Aorta (tissue), 5 donors: ENCODE measurements around the gene KIR2DL1. TPM values are rescaled to one million over a fixed set of nuclear protein-coding genes. Genes with fewer than 3 reads are reported as not detected.
"Not testable (repeated sequence)": the region's sequence is repeated elsewhere in the genome, so short reads cannot be mapped to it uniquely, and the experiment has no call there.

Experiments
- ATAC-seq: fragments of 200-7000 bp; cut with Tn5 transposase; one replicate; pipeline ENCODE4 v1.9.1; 2022; ENCODE audit warnings: moderate library complexity; ENCODE audit not compliant: low FRiP score
- DNase-seq, 2 donors: peaks; one replicate each; pipeline ENCODE4 v3.0.0-alpha.2; 2020
- H3K27ac ChIP-seq, 2 donors: one replicate each; pipeline ENCODE4 v1.5.1; 2013; ENCODE audit warnings: low read length in 2 of 2, mild to moderate bottlenecking in 2 of 2, moderate library complexity in 2 of 2, control low read depth in 1 of 2, inconsistent platforms in 1 of 2, low read depth in 1 of 2
- H3K27me3 ChIP-seq, 2 donors: one replicate each; pipeline ENCODE4 v1.6.1; 2013; ENCODE audit warnings: control low read depth in 1 of 2, low read length in 1 of 2, mild to moderate bottlenecking in 1 of 2, moderate library complexity in 1 of 2; ENCODE audit not compliant: insufficient read depth in 2 of 2, control insufficient read depth in 1 of 2
- H3K36me3 ChIP-seq, 2 donors: one replicate each; pipeline ENCODE4 v1.6.1; 2013; ENCODE audit warnings: control low read depth in 1 of 2, low read length in 1 of 2, mild to moderate bottlenecking in 1 of 2; ENCODE audit not compliant: insufficient read depth in 2 of 2, control insufficient read depth in 1 of 2
- H3K4me1 ChIP-seq, 2 donors: one replicate each; pipeline ENCODE4 v1.6.1; 2013; ENCODE audit warnings: low read length in 2 of 2, control low read depth in 1 of 2, mild to moderate bottlenecking in 1 of 2, moderate library complexity in 1 of 2; ENCODE audit not compliant: insufficient read depth in 2 of 2, control insufficient read depth in 1 of 2
- H3K4me3 ChIP-seq, 2 donors: one replicate each; pipeline ENCODE4 v1.5.1; 2013; ENCODE audit warnings: low read length in 2 of 2, control low read depth in 1 of 2, mild to moderate bottlenecking in 1 of 2
- H3K9me3 ChIP-seq: one replicate; pipeline ENCODE4 v1.6.1; 2013; ENCODE audit warnings: mild to moderate bottlenecking, low read length; ENCODE audit not compliant: control insufficient read depth
- WGBS, 2 donors: extraction: QIAGEN DNeasy Blood & Tissue Kit; methylation state at CpG; one replicate each; pipeline ENCODE4 v1.1.7; 2013; 5-methylcytosine and 5-hydroxymethylcytosine counted together
- intact Hi-C, 2 donors: fragments of 100-400 bp; cut with DNase I; formaldehyde crosslinking; loops; one replicate each; pipeline versions ENCODE4 v1.14.2 to v1.15.0; 2022
- polyA plus RNA-seq, 2 donors: library from polyadenylated mRNA; stranded (reverse); fragments of 200-250 nt; gene quantifications; one replicate each; pipeline ENCODE4 v1.2.3, GENCODE V29; 2013
- total RNA-seq, 2 donors: library from RNA; stranded (reverse); fragmentation: NEBNext Ultra II Directional; extraction: Animal tissue kit (Norgen Biotek cat#: 25700); gene quantifications; one replicate each; pipeline ENCODE4 v1.2.1, GENCODE V29; 2021
- donor health status: healthy with polysubstance abuse.
- donor health status: Bipolar disorder and iron deficiency.
- donor health status: DM: no; HTN: no; CAD: no.
- donor health status: DM: no; HTN: no; CAD: no.
- donor health status: DM: yes; HTN: yes; CAD: no.

The KIR2DL1 gene
- total and polyA plus RNA-seq, 4 donors: not detected

- ATAC-seq, H3K27ac ChIP-seq, H3K4me3 ChIP-seq, H3K27me3 ChIP-seq, H3K9me3 ChIP-seq, DNase-seq, H3K36me3 ChIP-seq, intact Hi-C loops, H3K4me1 ChIP-seq: not testable (repeated sequence)
- WGBS, 2 donors: 58 to 86% methylated on average over 7 of the region's 7 CpGs
These were observed 9.3 kb downstream of the KIR2DL1 start for GRCh38 chr19:54778896-54779295.

- 65 to 67% methylated on average over 4 of the region's 4 CpGs for WGBS, 2 donors
- H3K27ac ChIP-seq, H3K4me3 ChIP-seq, DNase-seq, H3K27me3 ChIP-seq, H3K36me3 ChIP-seq, H3K4me1 ChIP-seq, ATAC-seq, H3K9me3 ChIP-seq, intact Hi-C loops: not testable (repeated sequence)
These were observed 13.3 kb downstream of the KIR2DL1 start for GRCh38 chr19:54782916-54783315.

DNA sequence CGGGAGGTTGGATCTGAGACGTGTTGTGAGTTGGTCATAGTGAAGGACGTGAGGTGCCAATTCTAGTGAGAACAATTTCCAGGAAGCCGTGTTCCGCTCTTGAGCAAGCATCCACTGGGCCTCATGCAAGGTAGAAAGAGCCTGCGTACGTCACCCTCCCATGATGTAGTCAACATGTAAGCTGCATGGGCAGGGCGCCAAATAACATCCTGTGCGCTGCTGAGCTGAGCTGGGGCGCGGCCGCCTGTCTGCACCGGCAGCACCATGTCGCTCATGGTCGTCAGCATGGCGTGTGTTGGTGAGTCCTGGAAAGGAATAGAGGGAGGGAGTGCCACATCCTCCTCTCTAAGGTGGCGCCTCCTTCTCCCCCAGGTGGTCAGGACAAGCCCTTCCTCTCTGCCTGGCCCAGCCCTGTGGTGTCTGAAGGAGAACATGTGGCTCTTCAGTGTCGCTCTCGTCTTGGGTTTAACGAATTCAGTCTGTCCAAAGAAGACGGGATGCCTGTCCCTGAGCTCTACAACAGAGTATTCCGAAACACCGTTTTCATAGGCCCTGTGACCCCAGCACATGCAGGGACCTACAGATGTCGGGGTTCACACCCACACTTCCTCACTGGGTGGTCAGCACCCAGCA lies 16.6 kb downstream of the KIR2DL1 start:
- ATAC-seq, H3K4me1 ChIP-seq, H3K27me3 ChIP-seq, H3K4me3 ChIP-seq, intact Hi-C loops, DNase-seq, H3K36me3 ChIP-seq, H3K9me3 ChIP-seq, H3K27ac ChIP-seq: not testable (repeated sequence)
- WGBS, 2 donors: 83 to 84% methylated on average over 23 to 24 of the region's 24 CpGs

DNA sequence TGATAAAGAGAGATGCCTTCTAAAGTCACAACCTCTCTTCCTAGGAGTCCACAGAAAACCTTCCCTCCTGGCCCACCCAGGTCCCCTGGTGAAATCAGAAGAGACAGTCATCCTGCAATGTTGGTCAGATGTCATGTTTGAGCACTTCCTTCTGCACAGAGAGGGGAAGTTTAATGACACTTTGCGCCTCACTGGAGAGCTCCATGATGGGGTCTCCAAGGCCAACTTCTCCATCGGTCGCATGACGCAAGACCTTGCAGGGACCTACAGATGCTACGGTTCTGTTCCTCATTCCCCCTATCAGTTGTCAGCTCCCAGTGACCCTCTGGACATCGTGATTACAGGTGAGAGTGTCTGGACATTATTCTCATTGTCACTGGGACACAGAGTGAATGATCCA lies 18.6 kb downstream of the KIR2DL1 start:
- H3K27me3 ChIP-seq, H3K4me1 ChIP-seq, DNase-seq, ATAC-seq, H3K9me3 ChIP-seq, H3K36me3 ChIP-seq, intact Hi-C loops, H3K4me3 ChIP-seq, H3K27ac ChIP-seq: not testable (repeated sequence)
- WGBS, 2 donors: 77 to 81% methylated on average over 6 of the region's 6 CpGs

- DNase-seq: no peak
- no peaks in the 10 kb centered on the region for H3K27me3 ChIP-seq
- H3K4me3 ChIP-seq: no peak overlapping the region
- no peak overlapping the region for H3K27ac ChIP-seq
- no peaks in the 10 kb centered on the region for H3K4me1 ChIP-seq
- WGBS, 2 donors: 53 to 71% methylated on average over 5 of the region's 5 CpGs
- ATAC-seq: no peak
- intact Hi-C loops: no loop called here
- no peaks in the 10 kb centered on the region for H3K36me3 ChIP-seq
- H3K9me3 ChIP-seq: peaks cover 2% of the 10 kb centered on the region
These were observed 21.1 kb downstream of the KIR2DL1 start for GRCh38 chr19:54790711-54791110.

GRCh38 chr19:54791476-54791875 lies 21.9 kb downstream of the KIR2DL1 start:
- intact Hi-C loops: no loop called here
- no peaks in the 10 kb centered on the region for H3K36me3 ChIP-seq
- no peak overlapping the region for H3K4me3 ChIP-seq
- DNase-seq (no peak), ATAC-seq (no peak)
- H3K27me3 ChIP-seq: no peaks in the 10 kb centered on the region
- no peak overlapping the region for H3K27ac ChIP-seq
- H3K9me3 ChIP-seq: peaks cover 2% of the 10 kb centered on the region
- no peaks in the 10 kb centered on the region for H3K4me1 ChIP-seq
- WGBS, 2 donors: 75 to 84% methylated on average over 6 of the region's 6 CpGs

- WGBS, 2 donors: 48 to 66% methylated on average over 8 of the region's 8 CpGs
- intact Hi-C loops: no loop called here
- ATAC-seq (no peak), DNase-seq (no peak)
- Histone ChIP-seq H3K4me1 (no peaks in the 10 kb centered on the region), H3K36me3 (no peaks in the 10 kb centered on the region), H3K27ac (no peak overlapping the region), H3K9me3 (peaks cover 1% of the 10 kb centered on the region), H3K4me3 (no peak overlapping the region), H3K27me3 (no peaks in the 10 kb centered on the region)
These were observed 23.2 kb downstream of the KIR2DL1 start for GRCh38 chr19:54792814-54793213.

GRCh38 chr19:54795758-54796157 lies 26.2 kb downstream of the KIR2DL1 start:
- Histone ChIP-seq H3K27me3 (no peaks in the 10 kb centered on the region), H3K4me3 (no peak overlapping the region), H3K36me3 (no peaks in the 10 kb centered on the region), H3K9me3 (peaks cover 1% of the 10 kb centered on the region), H3K27ac (no peak overlapping the region), H3K4me1 (no peaks in the 10 kb centered on the region)
- DNase-seq (no peak), ATAC-seq (no peak)
- intact Hi-C loops: no loop called here
- WGBS, 2 donors: 57 to 68% methylated on average over 1 of the region's 1 CpG

- ATAC-seq: no peak
- WGBS, 2 donors: 83 to 84% methylated on average over 10 of the region's 10 CpGs
These were observed 33.8 kb downstream of the KIR2DL1 start, which contains the start of gene KIR2DL4 for GRCh38 chr19:54803410-54803809. Gene KIR2DL4, plus strand, starts transcription at chr19:54803610. Its CDS starts 42 bp downstream, at chr19:54803652.

More at GRCh38 chr19:54803410-54803809, 33.8 kb downstream of the KIR2DL1 start, which contains the start of gene KIR2DL4:
- H3K4me3 ChIP-seq: no peak within 1 kb of the TSS
- intact Hi-C loops: no loop called here
- peaks cover 1% of the 10 kb centered on the region for H3K9me3 ChIP-seq
- no peaks in the 10 kb centered on the region for H3K27me3 ChIP-seq
- H3K27ac ChIP-seq: no peak within 1 kb of the TSS
- H3K36me3 ChIP-seq: no peaks in the 10 kb centered on the region
- DNase-seq: no peak
- no peaks in the 10 kb centered on the region for H3K4me1 ChIP-seq
